PFSK-1 (cell line): ENCODE data around the gene PJA2.

Experiments
- FOXP2 ChIP-seq: optimal IDR thresholded peaks from 2 replicates; pipeline ENCODE3; 2011; ENCODE audit warnings: borderline replicate concordance, control low read depth, inconsistent platforms; ENCODE audit not compliant: insufficient read depth; ENCODE audit errors: extremely low read length, extremely low read depth
- POLR2AphosphoS5 ChIP-seq: IDR thresholded peaks from 2 replicates; pipeline ENCODE4 v1.6.1; 2012; ENCODE audit warnings: low read depth, mild to moderate bottlenecking, control low read depth, low read length, moderate library complexity
- REST ChIP-seq, 2 experiments: IDR thresholded peaks; 2 replicates each; pipeline versions ENCODE4 v1.6.1 to v1.8.0; 2011 to 2012; ENCODE audit warnings: low read depth in 2 of 2, low read length in 2 of 2, control low read depth in 1 of 2, inconsistent platforms in 1 of 2, mild to moderate bottlenecking in 1 of 2, moderate library complexity in 1 of 2; ENCODE audit not compliant: insufficient read depth in 1 of 2
- SIN3A ChIP-seq: IDR thresholded peaks from 2 replicates; pipeline ENCODE4 v1.6.1; 2012; ENCODE audit warnings: mild to moderate bottlenecking, low read length, moderate library complexity, borderline replicate concordance; ENCODE audit not compliant: insufficient read depth
- TAF1 ChIP-seq: IDR thresholded peaks from 2 replicates; pipeline ENCODE4 v1.6.1; 2012; ENCODE audit warnings: low read length, control low read depth, borderline replicate concordance; ENCODE audit not compliant: insufficient read depth

- TF ChIP-seq TAF1 = no peak
- no peak for TF ChIP-seq SIN3A
- no peak for TF ChIP-seq REST (IDR thresholded peaks at IDR 0.05; ENCODE audit: insufficient read depth in 1 of 2, low read depth in 2 of 2, low read length in 2 of 2)
- TF ChIP-seq POLR2AphosphoS5 = no peak
- no peak for TF ChIP-seq FOXP2
These were observed 57.5 kb downstream of the PJA2 start for GRCh38 chr5:109351988-109352864.
